22Rv1 (cell line): Measurements from ENCODE around the gene EVI5L.

ENCODE experiments used
- ZFX ChIP-seq: fragments of 450-650 bp; IDR thresholded peaks from 2 replicates; pipeline ENCODE4 v1.6.1; 2017; ENCODE audit warnings: antibody characterized with exemption, borderline replicate concordance
- TF ChIP-seq, protein P1 (sequence below): fragments of 450-650 bp; IDR thresholded peaks from 2 replicates; pipeline ENCODE4 v1.5.1; 2017; ENCODE audit warnings: mild to moderate bottlenecking

DNA sequence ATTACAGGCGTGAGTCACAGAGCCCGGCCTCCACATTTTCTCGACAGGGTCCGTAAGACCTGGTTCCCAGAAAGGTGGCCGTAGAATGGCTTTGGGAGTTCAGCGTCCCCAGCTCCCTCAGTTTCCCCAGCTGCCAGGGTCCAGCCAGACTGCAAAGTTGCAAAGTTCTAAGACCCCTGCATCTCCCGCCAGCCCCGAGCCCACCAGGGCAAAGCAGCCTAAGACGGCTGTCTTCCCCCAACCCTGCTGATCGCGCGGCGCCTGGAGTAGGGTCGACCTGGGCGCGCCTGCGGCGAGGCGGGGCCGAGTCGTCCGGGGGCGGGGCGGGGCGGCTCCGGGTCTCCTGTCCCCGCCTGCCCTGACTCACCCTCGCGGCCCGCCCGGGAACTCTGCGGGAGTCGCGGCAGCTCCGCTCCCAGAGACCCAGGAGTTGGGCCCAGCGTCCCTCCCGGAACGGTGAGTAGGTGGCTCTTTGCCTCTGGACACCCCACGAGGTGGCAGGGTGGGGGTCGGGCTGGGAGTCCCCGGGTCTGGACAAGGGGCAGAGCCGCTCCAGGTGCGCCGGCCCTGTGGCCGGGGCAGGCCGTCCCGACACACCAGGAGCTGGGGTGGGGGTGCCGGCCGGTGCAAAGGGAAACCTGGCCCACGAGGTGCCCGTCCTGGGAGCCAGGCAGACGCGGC is 58.3 kb downstream of the EVI5L start, which contains the start of gene LRRC8E:
- TF ChIP-seq, protein P1, sequence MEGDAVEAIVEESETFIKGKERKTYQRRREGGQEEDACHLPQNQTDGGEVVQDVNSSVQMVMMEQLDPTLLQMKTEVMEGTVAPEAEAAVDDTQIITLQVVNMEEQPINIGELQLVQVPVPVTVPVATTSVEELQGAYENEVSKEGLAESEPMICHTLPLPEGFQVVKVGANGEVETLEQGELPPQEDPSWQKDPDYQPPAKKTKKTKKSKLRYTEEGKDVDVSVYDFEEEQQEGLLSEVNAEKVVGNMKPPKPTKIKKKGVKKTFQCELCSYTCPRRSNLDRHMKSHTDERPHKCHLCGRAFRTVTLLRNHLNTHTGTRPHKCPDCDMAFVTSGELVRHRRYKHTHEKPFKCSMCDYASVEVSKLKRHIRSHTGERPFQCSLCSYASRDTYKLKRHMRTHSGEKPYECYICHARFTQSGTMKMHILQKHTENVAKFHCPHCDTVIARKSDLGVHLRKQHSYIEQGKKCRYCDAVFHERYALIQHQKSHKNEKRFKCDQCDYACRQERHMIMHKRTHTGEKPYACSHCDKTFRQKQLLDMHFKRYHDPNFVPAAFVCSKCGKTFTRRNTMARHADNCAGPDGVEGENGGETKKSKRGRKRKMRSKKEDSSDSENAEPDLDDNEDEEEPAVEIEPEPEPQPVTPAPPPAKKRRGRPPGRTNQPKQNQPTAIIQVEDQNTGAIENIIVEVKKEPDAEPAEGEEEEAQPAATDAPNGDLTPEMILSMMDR: no peak
- no peak for TF ChIP-seq ZFX
